ENCODE results near the gene XXYLT1. TPM values are rescaled to one million over a fixed set of nuclear protein-coding genes. Genes with fewer than 3 reads are reported as not detected.
"Not testable (repeated sequence)": the region's sequence is repeated elsewhere in the genome, so short reads cannot be mapped to it uniquely, and the experiment has no call there.

Gene XXYLT1
- total RNA-seq, 4 donors from 2014 or later: 14.1 to 23.7 (median 15.4) TPM

- H3K9me3 ChIP-seq: no peaks in the 10 kb centered on the region
- WGBS, 2 donors: 84 to 96% methylated on average over 8 to 9 of the region's 15 CpGs
- H3K27ac ChIP-seq: peak overlapping the region; percentile 65 to 84 (median 72)
- no peak overlapping the region for H3K4me3 ChIP-seq
- intact Hi-C loops (cut with DNase I): no loop called here
- H3K4me1 ChIP-seq: peaks cover 3 to 49% (median 22%) of the 10 kb centered on the region in 3 donors
- TF ChIP-seq POLR2A (IDR thresholded peaks at IDR 0.05): no peak
- DNase-seq: no peak
- no peaks in the 10 kb centered on the region for H3K27me3 ChIP-seq
- peaks cover 0 to 25% (median 0%) of the 10 kb centered on the region in 3 donors for H3K36me3 ChIP-seq
Observed at GRCh38 chr3:195221876-195222617, 48.9 kb downstream of the XXYLT1 start.

GRCh38 chr3:195221015-195221853 lies 49.7 kb downstream of the XXYLT1 start:
- Histone ChIP-seq H3K4me1 (peaks cover 3 to 49% (median 22%) of the 10 kb centered on the region in 3 donors), H3K36me3 (peaks cover 0 to 20% (median 0%) of the 10 kb centered on the region in 3 donors), H3K9me3 (no peaks in the 10 kb centered on the region), H3K27me3 (no peaks in the 10 kb centered on the region), H3K27ac (peak overlapping the region; percentile 24 to 84 (median 72)), H3K4me3 (no peak overlapping the region)
- no peak for DNase-seq
- WGBS, 2 donors: 89 to 91% methylated on average over 3 to 5 of the region's 9 CpGs
- TF ChIP-seq CTCF (IDR thresholded peaks at IDR 0.05) (no peak), POLR2A (IDR thresholded peaks at IDR 0.05) (no peak)
- intact Hi-C loops (cut with DNase I): no loop called here

- 78 to 88% methylated on average over 8 of the region's 8 CpGs for WGBS, 2 donors
- H3K27ac ChIP-seq: peak overlapping the region in 3 of 4 donors; percentile 43 to 84 (median 75)
- no peak overlapping the region for H3K4me3 ChIP-seq
- intact Hi-C loops (cut with DNase I): no loop called here
- no peaks in the 10 kb centered on the region for H3K9me3 ChIP-seq
- peaks cover 3 to 49% (median 22%) of the 10 kb centered on the region in 3 donors for H3K4me1 ChIP-seq
- TF ChIP-seq POLR2A (IDR thresholded peaks at IDR 0.05) (no peak), CTCF (IDR thresholded peaks at IDR 0.05) (no peak)
- no peaks in the 10 kb centered on the region for H3K27me3 ChIP-seq
- DNase-seq: no peak
- peaks cover 0 to 4% (median 0%) of the 10 kb centered on the region in 3 donors for H3K36me3 ChIP-seq
Observed at GRCh38 chr3:195219351-195220230, 51.4 kb downstream of the XXYLT1 start.

- H3K9me3 ChIP-seq; H3K27ac ChIP-seq; H3K27me3 ChIP-seq; H3K4me3 ChIP-seq; H3K36me3 ChIP-seq; DNase-seq; intact Hi-C loops (cut with DNase I): not testable (repeated sequence)
- WGBS, 2 donors: 68% methylated on average over 4 of the region's 5 CpGs; no CpG with 5 or more reads in 1 of the 2 donors
- H3K4me1 ChIP-seq: peaks cover 3 to 39% (median 12%) of the 10 kb centered on the region in 3 donors
Observed at GRCh38 chr3:195218331-195218730, 52.6 kb downstream of the XXYLT1 start.

- H3K9me3 ChIP-seq; H3K27ac ChIP-seq; H3K27me3 ChIP-seq; DNase-seq; intact Hi-C loops (cut with DNase I); H3K36me3 ChIP-seq; H3K4me3 ChIP-seq: not testable (repeated sequence)
- WGBS, 2 donors: 80 to 87% methylated on average over 2 of the region's 2 CpGs
- peaks cover 4 to 23% (median 9%) of the 10 kb centered on the region in 3 donors for H3K4me1 ChIP-seq
Observed at GRCh38 chr3:195215576-195215975, 55.4 kb downstream of the XXYLT1 start.

- Histone ChIP-seq H3K9me3 (no peaks in the 10 kb centered on the region), H3K4me1 (peaks cover 13 to 25% (median 17%) of the 10 kb centered on the region in 3 donors), H3K36me3 (no peaks in the 10 kb centered on the region), H3K27me3 (no peaks in the 10 kb centered on the region), H3K4me3 (no peak overlapping the region), H3K27ac (no peak overlapping the region)
- no peak for TF ChIP-seq POLR2A (IDR thresholded peaks at IDR 0.05)
- TF ChIP-seq CTCF (IDR thresholded peaks at IDR 0.05): no peak
- no peak for DNase-seq
- WGBS, 2 donors: 88 to 100% methylated on average over 5 to 7 of the region's 8 CpGs
- intact Hi-C loops (cut with DNase I): no loop called here
Observed at GRCh38 chr3:195214381-195214780, 56.6 kb downstream of the XXYLT1 start.
